Posterior cingulate gyrus (tissue), 11 donors: ENCODE results near the gene BCAT1.

ENCODE experiments used
- DNase-seq, 10 donors: peaks; one replicate each; pipeline versions ENCODE4 v3.0.0 to v3.0.0-alpha.2; 2020 to 2021; ENCODE audit warnings: mixed read lengths in 3 of 10
- intact Hi-C: fragments of 100-400 bp; cut with DNase I; formaldehyde crosslinking; loops from one replicate; pipeline ENCODE4 v1.15.1; 2023

Gene BCAT1

GRCh38 chr12:24948757-24949722 lies at the start of gene BCAT1:
Gene BCAT1, minus strand, starts transcription at chr12:24949101. Its CDS starts 169 bp downstream, at chr12:24948932.
- intact Hi-C loops: no loop called here
- DNase-seq: peak in 9 of 10 donors; percentile 38 to 94 (median 60)

DNA sequence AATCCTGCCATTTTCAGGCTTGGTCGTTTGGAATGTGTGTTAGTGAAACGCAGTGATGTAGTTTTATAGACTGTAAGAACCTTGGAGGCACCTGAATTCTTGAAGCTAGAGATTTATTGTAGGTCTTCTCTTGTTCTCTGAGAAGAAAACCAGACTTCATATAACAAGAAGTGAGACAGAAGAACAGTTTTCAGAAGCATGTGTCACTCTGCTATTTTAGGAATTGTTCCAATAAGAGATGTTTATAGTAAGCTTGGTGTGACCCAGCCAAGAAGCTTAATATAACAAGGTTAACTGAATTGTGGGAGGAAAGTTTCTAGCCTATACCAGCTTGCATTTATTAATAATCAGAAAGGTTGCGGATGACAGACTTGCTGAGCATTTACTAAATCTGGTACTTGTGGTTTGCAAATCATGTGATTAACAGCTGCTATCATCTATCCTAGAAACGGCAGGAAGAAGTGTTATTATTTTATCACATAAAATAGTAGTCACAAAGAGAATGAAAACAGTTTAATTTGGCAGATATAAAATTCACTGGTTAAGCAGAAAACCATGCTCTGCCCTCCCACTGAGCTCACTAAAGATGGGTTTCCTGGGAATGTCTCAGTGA lies 49.2 kb upstream of the BCAT1 start:
- no peak for DNase-seq
- intact Hi-C loops: no loop called here

DNA sequence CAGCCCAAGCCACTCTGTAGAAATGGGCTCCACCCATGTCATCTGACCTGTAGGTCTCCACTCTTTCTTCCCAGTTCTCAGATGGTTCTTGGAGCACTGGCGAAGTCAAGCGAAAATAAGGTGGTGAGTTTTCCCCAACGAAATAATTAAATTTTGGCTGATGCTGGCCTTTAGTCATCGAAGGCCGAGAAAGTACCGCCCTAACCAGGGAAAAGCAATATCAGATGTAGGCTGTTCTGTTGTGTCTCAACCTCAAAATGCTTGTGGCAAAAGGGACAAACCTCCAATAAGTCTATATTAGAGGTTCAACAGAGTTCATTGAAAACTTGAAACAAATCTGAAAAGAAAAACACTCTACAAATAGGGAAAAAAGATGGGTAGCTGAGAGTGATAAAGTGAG lies 48.6 kb upstream of the BCAT1 start:
- no peak for DNase-seq
- intact Hi-C loops: no loop called here

GRCh38 chr12:24996820-24997219 lies 47.9 kb upstream of the BCAT1 start:
- DNase-seq: no peak
- intact Hi-C loops: no loop called here

- intact Hi-C loops: no loop called here
- no peak for DNase-seq
These were observed 47.3 kb upstream of the BCAT1 start for GRCh38 chr12:24996102-24996797.

- intact Hi-C loops: no loop called here
- no peak for DNase-seq
These were observed 44.9 kb upstream of the BCAT1 start for GRCh38 chr12:24993793-24994192.

- no peak for DNase-seq
- intact Hi-C loops: loop anchor here (1.0 kb wide), 1 partner anchor 139 kb away; no protein-coding TSS in a partner anchor
These were observed 42.5 kb upstream of the BCAT1 start for GRCh38 chr12:24991209-24992049.

- DNase-seq: no peak
- intact Hi-C loops: no loop called here
These were observed 40.3 kb upstream of the BCAT1 start for GRCh38 chr12:24989216-24989615.

DNA sequence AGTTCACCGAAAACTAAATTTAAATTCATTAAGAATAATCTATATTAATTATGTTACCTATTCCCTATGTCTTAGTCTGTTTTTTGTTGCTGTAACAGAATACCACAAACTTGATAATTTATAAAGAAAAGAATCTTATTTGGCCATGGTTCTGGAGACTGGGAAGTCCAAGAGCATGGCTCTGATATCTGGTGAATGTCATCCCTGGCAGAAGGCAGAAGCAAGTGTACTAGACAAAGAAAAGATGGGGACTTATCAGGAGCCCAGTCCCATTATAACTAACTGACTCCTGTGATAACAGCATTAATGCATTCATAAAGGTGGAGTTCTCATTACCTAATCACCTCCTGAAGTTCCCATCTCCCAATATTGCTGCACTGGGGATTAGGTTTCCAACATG lies 33.3 kb upstream of the BCAT1 start:
- intact Hi-C loops: no loop called here
- no peak for DNase-seq

DNA sequence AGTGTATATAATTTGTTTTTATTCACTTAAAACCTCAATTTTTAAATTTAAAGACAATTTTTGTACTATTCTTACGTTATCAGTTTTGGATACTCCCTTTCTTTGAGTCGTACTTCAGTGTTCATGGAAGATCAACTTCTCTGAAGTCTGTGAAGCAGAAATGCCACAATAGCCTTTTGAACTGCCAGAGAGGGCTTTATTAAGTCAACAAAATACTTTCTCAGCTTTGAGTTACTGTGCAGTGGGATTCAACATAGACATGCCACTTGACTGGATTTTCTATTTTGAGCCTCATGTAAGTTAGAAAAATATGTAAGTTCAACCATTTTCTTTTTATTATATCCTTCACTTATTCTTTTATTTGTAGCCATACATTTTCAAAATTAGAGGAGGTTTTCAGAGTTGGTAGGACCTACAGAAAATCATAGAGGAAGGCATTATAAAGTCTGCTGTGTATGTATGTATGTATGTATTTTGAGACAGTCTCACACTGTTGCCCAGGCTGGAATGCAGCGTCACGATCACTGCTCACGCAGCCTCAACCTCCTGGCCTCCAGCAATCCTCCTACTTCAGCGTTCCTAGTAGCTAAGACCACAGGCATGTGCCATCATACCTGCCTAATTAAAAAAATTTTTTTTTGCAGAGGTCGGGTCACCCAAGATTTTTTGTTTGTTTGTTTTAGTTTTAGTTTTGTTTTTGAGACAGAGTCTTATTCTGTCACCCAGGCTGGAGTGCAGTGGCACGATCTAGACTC lies 31.3 kb upstream of the BCAT1 start:
- no peak for DNase-seq
- intact Hi-C loops: no loop called here

- no peak for DNase-seq
- intact Hi-C loops: no loop called here
These were observed 30.4 kb upstream of the BCAT1 start for GRCh38 chr12:24979329-24979728.

DNA sequence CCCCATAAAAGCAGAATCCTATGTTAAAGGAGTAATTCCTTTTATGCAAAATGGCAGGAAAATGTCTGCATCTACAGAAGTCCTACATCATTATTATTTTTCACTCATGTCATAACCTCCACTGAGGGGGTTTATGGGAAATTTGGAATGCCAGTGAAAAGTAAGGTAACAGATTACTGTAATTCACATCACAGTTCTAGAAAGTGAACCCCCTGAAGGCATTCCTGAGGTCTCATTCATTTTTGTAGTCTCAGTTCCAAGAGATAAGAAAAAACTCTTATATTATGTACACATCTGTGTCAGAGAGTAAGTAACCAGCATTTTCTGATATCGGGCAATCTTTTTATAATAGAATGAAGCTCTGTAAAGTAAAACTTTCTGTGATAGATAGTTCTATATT lies 28.8 kb upstream of the BCAT1 start:
- intact Hi-C loops: no loop called here
- no peak for DNase-seq

DNA sequence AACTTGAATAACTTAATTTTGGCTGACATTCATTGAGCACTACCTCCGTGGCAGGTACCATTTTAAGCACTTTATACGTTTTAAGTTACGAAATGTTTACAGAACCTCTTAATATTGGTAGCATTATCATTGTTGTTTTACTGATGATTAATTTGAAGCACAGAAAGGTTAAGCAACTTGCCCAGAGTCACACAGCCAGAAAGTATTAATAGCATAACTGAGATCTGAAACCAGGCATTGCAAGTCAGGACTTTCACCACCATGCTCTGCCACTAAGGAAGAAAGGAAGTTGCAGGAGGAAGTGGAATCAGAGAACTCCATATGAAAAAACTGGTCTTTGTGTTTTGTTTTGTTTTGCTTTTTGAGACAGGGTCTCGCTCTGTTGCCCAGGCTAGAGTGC lies 28.2 kb upstream of the BCAT1 start:
- intact Hi-C loops: no loop called here
- DNase-seq: no peak

DNA sequence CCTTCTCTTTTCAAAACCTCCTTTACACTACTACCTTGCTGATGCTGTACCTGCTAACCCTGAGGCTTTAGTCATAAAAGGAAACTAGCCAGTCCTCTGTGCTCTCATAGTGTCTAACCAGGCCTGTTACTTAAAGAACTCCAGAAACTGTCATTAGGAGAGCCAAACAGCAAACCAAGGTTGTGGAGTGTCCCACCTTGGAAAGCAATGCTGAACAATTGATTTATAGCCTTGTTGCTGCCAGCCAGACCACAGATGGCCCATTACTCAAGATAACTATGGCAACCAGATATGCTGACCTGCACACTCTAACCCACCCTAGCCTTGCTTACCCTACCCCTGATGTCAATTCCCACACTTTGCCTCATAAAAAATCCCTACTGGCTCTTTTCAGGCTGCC lies 26.5 kb upstream of the BCAT1 start:
- no peak for DNase-seq
- intact Hi-C loops: no loop called here

- intact Hi-C loops: no loop called here
- no peak for DNase-seq
These were observed 25.3 kb upstream of the BCAT1 start for GRCh38 chr12:24974216-24974615.

DNA sequence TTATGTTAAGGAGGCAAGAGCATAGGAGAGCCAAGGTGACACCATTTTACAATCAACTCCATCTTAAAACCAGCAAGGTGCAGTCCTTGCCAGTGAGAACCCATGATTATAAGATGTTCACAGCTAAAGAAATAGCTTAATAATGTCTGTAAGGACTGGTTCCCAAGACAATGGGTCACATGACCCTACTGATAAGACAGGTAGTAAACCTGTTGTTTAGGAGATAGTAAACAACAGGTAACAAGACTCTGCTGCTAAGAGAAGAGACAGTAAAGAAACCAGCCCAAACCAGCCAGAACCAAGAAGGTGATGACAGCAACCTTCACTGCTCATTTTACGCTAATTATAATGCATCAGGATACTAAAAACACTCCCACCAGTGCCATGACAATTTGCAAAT lies 23.2 kb upstream of the BCAT1 start:
- no peak for DNase-seq
- intact Hi-C loops: no loop called here

- intact Hi-C loops: no loop called here
- DNase-seq: no peak
These were observed 21.3 kb upstream of the BCAT1 start for GRCh38 chr12:24970177-24970576.

DNA sequence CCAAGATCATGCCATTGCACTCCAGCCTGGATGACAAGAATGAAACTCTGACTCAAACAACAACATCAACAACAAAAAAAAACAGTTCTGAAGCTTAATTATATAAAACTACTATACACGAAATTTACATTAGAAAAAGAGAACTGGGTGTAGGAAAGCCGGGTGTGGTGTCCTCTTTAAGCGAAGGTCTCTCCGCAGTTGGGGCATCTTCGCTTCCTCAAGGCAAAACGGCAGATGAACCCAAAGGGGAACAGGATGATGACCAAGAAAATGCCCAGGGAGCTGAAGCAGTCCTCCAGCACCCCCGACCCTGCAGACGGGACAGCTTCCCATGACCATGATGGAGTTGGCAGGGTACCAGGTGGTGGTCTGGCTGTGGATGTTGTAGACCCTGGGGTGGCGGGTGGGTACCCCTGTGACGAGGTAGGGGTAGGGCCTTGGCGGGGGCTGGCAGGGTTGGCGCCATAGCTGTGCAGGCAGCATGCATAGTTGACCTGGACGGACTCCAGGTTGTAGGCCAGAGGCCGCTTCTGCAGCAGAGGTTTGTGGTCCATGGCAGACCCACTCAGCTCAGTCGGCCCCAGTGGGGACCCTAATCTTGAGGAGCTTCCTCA lies 18.2 kb upstream of the BCAT1 start:
- no peak for DNase-seq
- intact Hi-C loops: no loop called here

GRCh38 chr12:24964342-24964741 lies 15.4 kb upstream of the BCAT1 start:
- DNase-seq: no peak
- intact Hi-C loops: no loop called here
